Stimulated activated CD8-positive, alpha-beta memory T cell treated with anti-CD3 and anti-CD28 coated beads, Interleukin-7, amount 100 ng/mL, for 48 hours (primary cell): ENCODE measurements around the gene SHISA7.

Experiments used
- DNase-seq, 2 donors: peaks; one replicate each; pipeline ENCODE4 v3.0.0-alpha.2; 2020; ENCODE audit warnings: low read depth in 1 of 2; ENCODE audit errors: extremely low read depth in 1 of 2

Gene SHISA7

DNA sequence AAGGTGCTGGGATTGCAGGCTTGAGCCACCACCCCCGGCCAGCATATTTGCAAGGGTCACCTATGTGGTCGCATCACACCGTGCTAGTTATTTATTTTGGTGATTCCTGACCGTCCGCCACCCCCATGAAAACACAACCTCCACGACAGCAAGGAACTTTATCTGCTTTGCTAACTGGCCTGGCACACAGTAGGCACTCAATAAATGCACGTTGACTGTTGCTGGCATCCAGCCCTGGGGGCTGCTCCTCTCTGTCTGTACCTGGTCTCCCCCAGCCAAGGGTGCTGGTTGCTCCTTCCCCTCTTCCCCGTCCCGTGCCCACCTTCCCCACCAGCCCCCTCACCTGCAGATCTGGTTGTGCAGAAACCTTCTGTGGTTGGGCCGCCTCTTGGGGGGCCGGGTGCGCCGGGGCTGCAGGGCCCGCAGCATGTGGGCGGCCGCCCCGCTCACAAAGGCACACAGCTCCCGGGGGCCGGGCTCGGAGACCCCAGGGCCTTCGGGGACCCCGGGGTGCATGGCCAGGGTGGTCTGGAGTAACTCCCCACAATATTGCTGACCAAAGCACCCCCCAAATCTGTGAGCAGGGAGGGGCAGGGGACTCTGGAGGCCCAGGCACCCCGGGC lies 21.1 kb upstream of the SHISA7 start:
- no peak for DNase-seq

DNA sequence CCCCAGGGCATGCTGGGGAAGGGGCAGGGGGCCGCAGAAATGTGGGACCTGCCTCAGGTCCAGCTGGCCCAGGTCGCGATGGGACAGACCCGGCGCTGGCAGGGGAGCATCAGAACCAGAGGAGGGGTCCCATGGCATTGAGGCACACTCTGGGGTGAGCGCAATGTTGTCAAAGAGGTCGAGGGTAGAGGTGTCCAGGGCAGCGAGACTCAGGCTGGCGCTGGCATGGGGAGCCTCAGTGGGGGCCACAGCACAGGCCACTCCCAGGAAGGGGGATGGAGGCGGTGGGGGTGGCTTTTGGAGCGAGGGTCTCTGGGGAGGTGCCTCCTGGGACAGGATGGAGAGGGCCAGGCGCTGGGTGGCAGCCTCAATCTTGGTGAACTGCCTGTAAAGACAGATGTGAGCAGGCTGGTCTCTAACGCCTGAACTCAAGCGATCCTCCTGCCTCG lies 20.5 kb upstream of the SHISA7 start:
- DNase-seq = no peak

DNA sequence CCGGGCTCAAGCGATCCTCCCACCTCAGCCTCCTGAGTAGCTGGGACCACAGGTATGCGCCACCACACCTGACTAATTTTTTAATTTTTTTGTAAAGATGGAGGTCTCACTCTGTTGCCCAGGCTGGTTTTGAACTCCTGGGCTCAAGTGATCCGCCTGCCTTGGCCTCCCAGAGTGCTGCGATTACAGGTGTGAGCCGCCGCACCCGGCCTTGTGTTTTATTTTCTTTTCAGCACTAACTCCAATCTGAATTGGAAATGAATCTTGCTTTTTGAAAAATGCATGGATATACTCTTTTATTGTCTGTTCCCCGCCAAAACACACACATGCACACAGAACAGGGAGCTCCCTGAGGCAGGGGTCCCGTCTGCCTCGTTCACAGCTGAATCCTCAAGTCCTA lies 19.6 kb upstream of the SHISA7 start:
- DNase-seq = no peak

DNA sequence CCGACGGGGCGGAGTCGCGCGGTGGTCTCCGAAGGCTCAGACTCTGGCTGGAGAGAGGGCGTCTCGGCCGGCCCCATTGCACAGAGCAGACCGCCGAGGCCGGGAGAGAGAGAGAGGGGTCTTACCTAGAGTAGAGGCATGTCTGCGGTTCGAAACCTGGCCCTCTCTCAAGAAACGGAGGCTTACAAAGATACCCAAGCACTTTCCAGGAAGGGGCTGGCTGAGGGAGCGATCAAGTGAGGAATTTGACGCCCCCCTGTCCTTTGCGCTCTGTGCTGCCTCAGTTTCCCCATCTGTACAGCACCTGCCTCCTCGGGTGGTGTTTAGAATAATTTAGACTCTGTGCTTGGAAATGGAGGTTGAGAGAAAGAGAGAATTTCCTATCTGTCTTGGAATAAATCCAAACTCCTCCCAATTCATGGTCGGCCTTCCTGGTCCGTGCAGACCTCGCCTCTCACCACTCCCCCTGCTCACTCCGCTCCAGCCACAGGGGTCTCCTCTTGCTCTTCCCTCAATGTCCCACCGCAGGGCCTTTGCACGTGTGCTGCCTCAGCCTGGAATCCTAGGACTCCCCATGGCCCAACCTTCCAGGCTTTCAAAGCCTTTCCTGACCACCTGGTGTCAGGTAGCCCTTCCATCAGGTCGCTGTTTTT lies 19.0 kb upstream of the SHISA7 start:
- DNase-seq = no peak

DNA sequence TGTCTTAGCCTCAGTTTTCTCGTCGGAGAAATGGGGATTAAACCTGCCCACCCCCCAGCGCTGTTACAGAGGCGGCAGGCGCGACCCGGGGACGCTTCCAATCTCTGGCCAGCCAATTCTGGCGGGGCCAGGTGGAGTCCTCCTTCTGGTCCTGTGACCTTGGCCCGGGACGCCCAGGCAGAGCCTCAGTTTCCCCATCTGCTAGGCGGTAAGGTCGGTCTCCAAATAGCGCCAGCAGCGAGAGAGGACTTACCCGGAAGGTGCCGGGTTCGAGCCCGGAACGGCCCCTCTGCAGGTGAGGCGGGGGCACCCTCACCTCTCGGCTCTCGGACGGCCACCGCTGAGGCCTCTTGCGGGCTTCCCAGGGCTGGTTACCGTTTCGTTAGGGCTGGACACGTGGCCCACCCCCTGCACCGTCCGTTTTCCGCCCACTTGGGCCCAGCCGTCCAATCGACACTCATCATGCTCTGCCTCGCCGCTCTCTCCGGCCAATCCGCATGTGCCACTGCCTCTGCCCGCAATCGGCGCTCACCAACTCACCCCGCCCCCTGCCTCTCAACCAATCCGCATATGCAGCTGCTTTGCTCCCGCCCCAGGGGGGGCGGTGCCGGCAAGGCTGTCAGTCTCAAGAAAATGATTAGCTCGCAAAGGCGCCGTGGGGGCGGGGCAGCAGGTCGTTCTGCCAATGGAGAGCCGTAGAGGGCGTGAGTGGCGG lies 18.3 kb upstream of the SHISA7 start, which contains the start of gene ISOC2:
TSS of gene ISOC2 (minus strand) at position 384 of the 715 bp plus-strand sequence. CDS start 5,156 bp downstream, outside the sequence.
- peak; percentile 100 for DNase-seq

DNA sequence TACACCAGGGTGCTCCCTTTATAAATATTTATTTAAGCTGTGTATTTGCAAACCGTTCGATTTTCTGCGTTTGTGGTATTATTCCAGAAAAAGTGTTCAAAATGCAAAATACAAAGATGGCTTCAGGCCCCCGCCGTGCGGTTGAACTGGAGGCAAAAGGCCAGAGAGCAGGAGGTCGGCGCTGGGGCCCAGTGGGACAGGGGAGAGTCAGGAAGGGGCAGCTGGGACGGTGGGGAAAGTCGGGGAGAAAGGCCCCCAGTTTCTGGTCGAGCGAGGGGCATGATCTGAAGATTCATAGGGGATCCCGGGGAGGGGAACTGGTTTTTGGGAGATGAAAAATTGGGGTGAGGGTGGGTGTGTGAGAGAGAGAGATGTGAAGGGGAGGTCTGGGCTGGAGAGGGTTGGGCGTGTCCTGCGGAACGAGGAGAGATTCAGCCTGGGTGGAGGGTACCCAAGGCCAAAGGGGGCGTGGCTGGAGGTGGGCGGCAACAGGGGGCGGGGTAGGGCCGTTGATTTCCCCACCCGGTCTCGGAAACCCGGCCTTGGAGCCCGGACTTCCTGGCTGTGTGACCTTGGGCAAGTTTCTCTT lies 17.7 kb upstream of the SHISA7 start:
- peak; percentile 27 to 33 for DNase-seq

DNA sequence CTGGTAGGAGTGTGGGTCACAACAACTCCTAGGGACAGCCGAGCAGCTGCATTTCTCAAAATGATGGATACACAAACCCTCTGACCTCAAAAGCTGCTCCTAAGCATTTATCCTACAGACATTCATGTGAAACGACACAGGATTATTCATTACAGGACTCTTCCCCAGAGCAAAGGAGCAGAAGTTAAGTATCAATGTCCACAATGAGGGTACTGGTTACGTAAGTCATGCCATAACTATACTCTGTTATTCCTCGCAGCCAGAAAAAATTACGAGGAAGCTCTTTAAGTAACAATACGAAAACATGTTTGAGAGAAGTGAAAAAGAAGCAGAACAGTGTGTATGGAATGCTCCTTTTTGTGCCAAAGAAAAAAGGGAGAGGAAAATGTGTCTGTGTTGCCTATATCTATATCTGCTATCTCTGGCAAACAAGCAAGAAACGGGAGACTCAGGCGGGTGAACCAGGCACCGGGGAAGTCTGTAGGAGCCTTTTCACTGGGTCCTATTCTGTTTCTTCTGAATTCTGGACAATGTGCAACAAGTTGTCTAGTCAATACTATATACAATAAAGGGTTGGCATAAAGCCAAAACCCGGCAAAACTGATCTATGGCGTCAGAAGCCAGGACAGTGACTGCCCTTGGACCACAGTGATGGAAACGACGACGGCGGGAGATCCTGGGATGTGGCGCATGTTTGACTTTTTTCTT lies 17.0 kb upstream of the SHISA7 start:
- no peak for DNase-seq

DNA sequence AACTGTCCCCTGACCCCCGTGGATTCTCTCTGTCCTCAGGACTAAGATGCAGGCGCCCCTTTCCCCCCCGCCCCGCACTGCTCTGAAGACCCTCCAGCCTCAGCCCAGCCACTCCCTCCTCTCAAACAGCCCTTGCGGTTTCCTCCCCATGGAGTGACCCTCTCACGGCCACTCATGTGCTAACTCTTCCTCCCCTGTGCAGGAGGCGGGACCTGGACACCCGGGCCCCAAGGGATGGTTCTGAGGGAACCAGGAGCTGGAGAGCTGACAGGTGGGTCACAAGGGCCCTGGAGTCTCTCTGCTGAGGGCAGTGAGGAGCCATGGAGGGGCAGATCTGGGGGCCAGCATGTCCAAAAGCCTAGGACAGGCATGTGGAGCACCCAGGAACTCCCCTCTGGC lies 16.4 kb upstream of the SHISA7 start:
- no peak for DNase-seq

DNA sequence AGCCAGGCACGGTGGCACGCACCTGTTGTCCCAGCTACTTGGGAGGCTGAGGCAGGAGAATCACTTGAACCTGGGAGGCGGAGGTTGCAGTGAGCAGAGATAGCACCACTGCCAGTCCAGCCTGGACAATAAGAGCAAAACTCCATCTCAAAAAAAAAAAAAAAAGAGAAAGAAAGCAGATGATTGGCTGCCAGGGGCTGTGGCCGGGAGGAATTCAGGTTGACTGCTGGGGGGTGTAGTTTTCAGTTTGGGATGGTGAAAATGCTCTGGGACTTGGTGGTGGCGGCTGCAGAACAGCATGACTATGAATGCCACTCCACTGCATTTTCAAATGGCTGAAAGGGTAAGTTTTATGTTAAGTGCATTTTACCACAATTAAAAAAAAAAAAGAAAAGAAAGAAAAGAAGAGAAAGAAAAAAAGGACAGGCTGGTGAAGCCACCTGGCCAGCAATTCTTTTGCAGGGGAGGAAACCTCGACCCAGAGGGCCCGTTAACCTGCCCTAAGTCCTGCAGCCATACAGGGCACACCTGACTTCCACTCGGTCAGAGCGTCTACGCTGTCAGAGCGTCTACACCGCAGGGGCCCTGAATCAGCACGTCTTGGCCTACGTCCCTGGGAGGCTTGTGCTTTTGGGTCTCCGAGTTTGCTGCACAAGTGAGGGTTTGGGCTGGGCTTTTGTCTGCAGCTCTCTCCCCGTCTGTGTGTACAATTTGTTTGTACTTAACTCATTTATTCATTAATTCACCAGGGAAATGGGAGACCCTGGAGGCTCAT lies 14.8 kb upstream of the SHISA7 start:
- no peak for DNase-seq

DNA sequence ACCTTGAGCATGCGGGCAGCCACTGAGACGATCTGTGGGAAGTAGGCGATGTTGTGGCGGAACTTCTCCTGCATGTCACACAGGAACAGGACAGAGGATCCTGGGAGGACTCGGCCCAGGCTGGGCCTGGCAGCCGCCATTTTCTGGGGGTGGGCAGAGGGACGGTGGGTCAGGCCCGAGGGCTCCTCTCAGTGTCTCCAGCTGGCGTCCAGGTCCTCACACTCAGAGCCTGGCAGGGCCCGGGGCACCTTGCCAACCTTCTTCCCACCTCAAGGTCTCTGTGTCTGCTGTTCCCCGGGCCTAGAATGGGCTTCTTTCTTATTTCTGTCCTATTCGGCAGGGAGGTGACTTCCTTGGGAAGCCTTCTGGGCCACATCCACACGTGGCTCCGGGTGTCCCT lies 13.2 kb upstream of the SHISA7 start:
- DNase-seq = no peak

DNA sequence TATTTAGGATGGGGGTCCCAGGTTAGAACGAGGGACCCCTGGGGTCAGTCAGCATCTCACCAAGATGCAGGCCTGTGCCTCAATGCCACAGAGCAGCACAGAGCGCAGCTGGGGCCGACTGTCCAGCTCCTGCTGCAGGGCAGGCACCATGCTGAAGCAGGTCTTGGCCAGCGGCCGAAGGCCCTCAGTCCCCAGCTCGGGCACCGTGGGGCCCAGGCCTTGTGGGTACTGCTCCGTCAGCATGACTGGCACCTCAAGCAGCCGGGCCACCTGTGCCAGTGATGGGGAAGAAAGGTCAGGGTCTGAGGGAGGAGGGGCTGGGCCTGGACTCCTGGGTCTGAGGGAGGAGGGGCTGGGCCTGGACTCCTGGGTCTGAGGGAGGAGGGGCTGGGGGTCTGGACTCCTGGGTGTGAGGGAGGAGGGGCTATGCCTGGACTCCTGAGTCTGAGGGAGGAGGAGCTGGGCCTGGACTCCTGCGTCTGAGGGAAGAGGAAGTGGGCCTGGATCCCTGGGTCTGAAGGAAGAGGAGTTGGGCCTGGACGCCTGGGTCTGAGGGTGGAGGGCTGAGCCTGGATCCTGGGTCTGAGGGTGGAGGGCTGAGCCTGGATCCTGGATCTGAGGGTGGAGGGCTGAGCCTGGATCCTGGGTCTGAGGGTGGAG lies 12.6 kb upstream of the SHISA7 start:
- no peak for DNase-seq

DNA sequence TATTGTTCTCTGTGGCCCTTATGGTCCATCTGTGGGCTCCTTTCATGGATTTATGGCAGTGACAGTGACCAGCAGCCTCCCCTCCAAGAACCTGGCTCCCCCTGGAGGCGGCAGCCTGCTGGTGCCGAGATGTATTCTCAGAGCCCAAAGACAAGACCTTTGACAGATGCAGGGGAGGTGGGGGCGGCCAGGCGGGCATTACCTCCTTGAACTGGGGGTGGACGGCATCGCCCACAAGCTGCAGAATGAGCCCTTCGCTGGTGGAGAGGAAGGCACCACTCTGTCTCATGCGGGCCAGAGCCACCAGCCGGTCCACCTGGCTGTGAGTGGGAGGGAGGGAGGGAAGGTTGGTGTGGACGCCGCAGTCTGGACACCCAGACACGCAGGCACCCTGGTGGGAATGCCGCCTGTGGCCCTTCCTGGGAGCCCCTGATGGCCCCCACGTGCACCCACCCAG lies 11.7 kb upstream of the SHISA7 start:
- no peak for DNase-seq

DNA sequence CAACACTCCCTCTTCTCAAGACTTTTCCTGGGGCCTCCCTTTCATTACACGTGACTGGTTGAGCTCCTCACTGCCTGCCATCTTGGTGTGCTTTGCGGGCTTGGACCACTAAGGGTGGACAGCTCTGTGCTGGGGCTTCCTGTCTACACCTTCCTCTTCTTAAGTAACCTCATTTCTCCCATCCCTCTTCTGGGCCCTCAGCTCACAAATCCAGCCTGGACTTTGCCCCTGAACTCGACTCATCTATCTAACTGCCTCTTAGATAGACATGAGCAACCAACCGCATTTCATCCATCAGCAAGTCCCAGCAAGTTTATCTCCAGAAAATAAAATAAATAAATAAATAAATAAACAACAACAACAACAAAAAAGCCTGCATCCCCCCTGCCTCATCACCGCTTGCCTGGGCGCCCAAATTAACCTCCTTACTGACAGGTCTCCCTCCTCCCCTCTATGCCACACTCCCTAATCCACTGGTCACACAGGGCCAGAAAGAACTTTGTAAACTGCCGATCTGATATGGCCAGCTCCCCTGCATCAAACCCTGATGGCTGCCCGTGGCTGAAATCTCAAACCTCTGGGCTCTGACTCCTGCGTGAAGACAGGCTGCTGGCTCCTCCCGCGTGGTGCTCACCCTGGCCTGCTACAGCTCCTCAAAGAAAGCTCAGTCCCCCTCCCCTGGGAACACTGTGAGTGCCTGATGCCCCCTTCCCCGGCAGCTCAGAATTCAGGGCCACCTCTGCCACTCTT lies 10.6 kb upstream of the SHISA7 start:
- no peak for DNase-seq

DNA sequence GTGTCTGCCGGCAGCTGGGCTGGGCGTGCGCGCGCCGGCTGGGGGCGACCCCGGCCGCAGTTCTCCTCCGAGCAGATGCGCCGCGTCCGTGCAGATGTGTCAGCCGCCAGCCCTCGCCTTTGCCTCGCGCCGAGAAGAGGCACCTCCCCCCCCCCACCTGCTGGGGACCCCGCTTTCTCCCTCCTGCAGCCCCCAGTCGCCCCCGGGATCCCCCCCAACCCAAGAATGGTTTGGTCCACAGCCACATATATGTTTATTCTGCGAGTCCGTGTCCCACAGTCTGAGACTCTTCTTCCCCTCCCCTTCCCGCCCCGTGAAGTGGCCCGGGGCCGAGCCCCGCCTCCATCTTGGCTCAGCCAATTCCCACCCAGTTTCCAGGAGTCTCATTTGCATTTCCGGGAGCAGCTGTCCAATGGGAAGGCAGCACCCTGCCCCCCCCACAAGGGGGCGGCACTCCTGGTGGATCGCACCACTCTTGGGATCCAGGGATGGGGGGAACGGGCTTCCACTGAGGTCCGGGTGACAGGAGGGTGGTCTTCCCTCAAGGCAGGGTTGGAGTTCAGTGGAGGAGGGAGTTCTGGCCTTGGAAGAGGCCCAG lies 9.7 kb upstream of the SHISA7 start:
- peak in 1 of 2 donors; percentile 16 for DNase-seq

DNA sequence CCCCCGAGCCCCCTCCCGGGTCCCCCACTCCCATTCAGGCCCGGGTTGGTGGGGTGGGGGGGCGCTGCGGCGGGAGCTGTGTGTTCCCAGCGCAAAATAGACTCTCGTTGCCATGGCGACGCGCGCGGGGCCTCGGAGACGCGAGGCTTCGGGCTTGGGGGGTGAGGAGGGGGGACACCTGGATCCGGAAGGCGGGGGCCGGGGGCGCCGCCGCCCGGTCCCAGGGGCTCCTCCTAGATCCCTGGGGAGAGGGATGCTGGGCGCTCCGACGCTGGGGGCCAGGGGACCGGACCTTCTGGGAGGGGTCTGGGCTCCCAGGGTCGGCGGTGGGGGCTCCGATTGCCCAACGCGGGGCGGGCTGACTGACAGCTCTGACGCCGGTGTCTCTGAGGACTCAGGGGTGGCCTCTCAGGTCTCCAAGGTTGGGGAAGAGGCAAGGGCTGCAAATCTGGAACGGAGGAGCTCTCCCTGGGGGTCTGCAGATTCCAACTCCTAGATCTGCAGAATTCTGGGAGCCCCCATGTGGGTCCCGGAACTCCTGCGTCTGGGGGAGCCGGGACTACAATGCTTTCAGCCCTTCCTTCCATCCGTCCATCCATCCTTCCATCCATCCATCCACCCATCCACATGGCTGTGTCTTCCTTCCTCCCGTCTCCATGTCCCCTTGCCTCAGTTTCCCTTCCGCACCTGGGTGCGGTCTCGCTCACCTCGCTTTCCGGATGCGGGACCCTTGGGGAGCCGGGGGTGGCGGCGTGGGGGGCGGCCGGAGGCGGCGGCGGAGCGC lies 9.1 kb upstream of the SHISA7 start:
- DNase-seq = no peak

DNA sequence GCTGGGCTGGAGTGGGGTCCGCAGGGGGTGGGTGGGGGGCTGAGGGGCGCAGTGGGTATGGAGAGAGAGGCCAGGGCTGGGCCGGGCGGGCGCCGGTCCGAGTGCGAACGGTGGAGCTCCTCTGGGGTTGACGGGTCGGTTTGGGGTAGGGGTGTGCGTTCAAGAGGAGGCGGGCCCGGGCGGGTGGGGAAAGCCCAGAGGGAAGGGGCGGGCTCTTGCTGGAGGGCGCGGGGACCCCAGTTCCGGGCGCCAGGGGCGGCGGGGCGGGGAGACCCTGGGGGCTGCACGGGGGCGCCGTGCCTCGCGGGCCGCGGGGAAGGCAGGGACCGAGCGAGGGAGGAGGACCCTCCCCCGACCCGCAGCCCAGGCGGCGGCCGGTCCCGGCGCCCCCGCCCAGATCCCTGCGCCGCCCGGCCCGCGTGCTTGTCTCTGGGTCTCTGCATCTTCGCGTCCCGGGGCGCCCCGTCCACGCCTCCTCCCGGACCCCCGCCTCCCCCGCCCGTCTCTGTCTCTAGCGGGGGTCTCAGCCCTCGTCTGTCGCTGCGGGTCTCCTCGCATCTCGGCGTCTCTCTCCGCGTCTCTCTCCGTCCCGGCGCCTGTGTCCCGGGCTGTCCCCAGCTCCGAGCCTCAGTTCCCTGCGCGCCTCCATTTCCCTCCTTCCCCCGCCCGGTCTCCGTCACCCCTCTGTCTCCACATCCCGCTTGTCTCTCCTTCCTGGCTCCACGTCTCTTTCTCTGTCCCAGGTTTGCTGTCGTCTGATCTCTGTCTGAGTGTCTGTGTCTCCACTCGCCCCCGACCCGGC lies 8.3 kb upstream of the SHISA7 start:
- no peak for DNase-seq

DNA sequence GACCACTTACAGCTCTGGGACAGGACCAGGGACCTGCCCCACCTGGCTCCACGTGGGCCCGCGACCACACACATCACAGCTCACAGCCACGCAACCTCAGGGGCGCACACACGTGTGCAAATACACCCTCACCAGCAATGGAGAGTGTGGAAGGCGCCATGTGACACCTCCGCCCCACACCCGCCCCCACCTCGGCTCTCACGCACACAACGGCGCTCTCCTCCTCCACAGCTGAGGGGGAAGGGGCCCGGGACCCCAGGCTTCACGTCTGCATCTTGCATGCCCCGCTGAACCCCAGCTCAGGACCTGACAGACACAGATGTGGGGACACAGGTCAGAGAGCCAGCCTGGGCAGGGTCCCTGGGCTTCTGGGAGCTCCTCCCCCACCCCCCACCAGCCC lies 6.4 kb upstream of the SHISA7 start:
- no peak for DNase-seq
